CD4-positive, alpha-beta T cell (primary cell): ENCODE data around the gene PCNA. TPM values are rescaled to one million over a fixed set of nuclear protein-coding genes. Genes with fewer than 3 reads are reported as not detected.
"Not testable (repeated sequence)": the region's sequence is repeated elsewhere in the genome, so short reads cannot be mapped to it uniquely, and the experiment has no call there.

ENCODE experiments used
- ATAC-seq: fragments of 200-7000 bp; cut with Tn5 transposase; one replicate; pipeline ENCODE4 v1.10.0; 2022; ENCODE audit warnings: mild to moderate bottlenecking; ENCODE audit not compliant: poor library complexity
- CTCF ChIA-PET: fragments of 350-600 bp; sonication (Branson Sonifier 250); formaldehyde crosslinking; loops from one replicate; lab custom pipeline; 2021; ENCODE audit warnings: antibody characterized with exemption, inconsistent platforms; lab: Charles Lee
- POLR2A ChIA-PET: fragments of 350-600 bp; sonication (Branson Sonifier 250); formaldehyde crosslinking; loops from one replicate; lab custom pipeline; 2021; ENCODE audit warnings: antibody characterized with exemption, inconsistent platforms; lab: Charles Lee
- DNase-seq, 14 experiments: peaks; one replicate each; pipeline ENCODE4 v3.0.0-alpha.2; 2013 to 2020; ENCODE audit warnings: mixed read lengths in 2 of 14
- H3K27ac ChIP-seq, 2 donors: one replicate each; pipeline versions ENCODE4 v1.5.1 to v1.7.0; 2013; ENCODE audit warnings: low read length in 2 of 2, low read depth in 1 of 2, mild to moderate bottlenecking in 1 of 2
- H3K27me3 ChIP-seq, 2 experiments: 1 replicate in 1 of 2; 2 replicates in 1 of 2; pipeline versions ENCODE4 v1.6.1 to v1.7.0; 2013; ENCODE audit warnings: low read length in 2 of 2, control low read depth in 1 of 2, mild to moderate bottlenecking in 1 of 2, moderate library complexity in 1 of 2; ENCODE audit not compliant: insufficient read depth in 2 of 2, control insufficient read depth in 1 of 2
- H3K36me3 ChIP-seq: one replicate; pipeline ENCODE4 v1.6.1; 2013; ENCODE audit warnings: low read length, control low read depth; ENCODE audit not compliant: insufficient read depth
- H3K4me1 ChIP-seq: one replicate; pipeline ENCODE4 v1.6.1; 2013; ENCODE audit warnings: low read length, control low read depth; ENCODE audit not compliant: insufficient read depth
- H3K4me3 ChIP-seq: one replicate; pipeline ENCODE4 v1.5.1; 2013; ENCODE audit warnings: mild to moderate bottlenecking, low read length, moderate library complexity
- H3K9me3 ChIP-seq, 2 experiments: 1 replicate in 1 of 2; 2 replicates in 1 of 2; pipeline versions ENCODE4 v1.6.1 to v1.7.0; 2013; ENCODE audit warnings: low read length in 2 of 2, mild to moderate bottlenecking in 2 of 2, control low read depth in 1 of 2, moderate library complexity in 1 of 2; ENCODE audit not compliant: control insufficient read depth in 1 of 2, insufficient read depth in 1 of 2
- H3K27ac Mint-ChIP-seq: one replicate; pipeline ENCODE4 v1.8.0; 2020; ENCODE audit warnings: mixed read lengths
- H3K27me3 Mint-ChIP-seq: one replicate; pipeline ENCODE4 v1.8.0; 2021; ENCODE audit warnings: mixed read lengths
- H3K36me3 Mint-ChIP-seq: one replicate; pipeline ENCODE4 v1.8.0; 2021; ENCODE audit warnings: low read depth, mixed read lengths
- H3K4me1 Mint-ChIP-seq: one replicate; pipeline ENCODE4 v1.8.0; 2021; ENCODE audit warnings: low read depth, mixed read lengths
- H3K4me3 Mint-ChIP-seq: one replicate; pipeline ENCODE4 v1.8.0; 2020; ENCODE audit warnings: mild to moderate bottlenecking, mixed read lengths
- H3K9me3 Mint-ChIP-seq: one replicate; pipeline ENCODE4 v1.8.0; 2020; ENCODE audit warnings: mixed read lengths
- intact Hi-C, 2 experiments: fragments of 100-400 bp; cut with DNase I in 1 of 2; cut with micrococcal nuclease in 1 of 2; formaldehyde crosslinking; loops; one replicate each; pipeline versions ENCODE4 v1.15.1 to v1.9.0; 2023 to 2025; cut with DNase I, micrococcal nuclease
- total RNA-seq, 174 experiments: library from RNA in 2 of 174; stranded (reverse) in 2 of 174; gene quantifications; one replicate each; pipeline ENCODE4 v1.2.3 and lab custom pipeline; 2021 to 2026
- TF ChIP-seq, protein P1 (sequence below): fragments of 200-600 bp; IDR thresholded peaks from one replicate; pipeline ENCODE4 v1.8.0; 2022; ENCODE audit warnings: antibody characterized with exemption, mild to moderate bottlenecking

Gene PCNA
- total RNA-seq, 2 experiments from 2014 or later = 32.6 to 33.0 TPM

DNA sequence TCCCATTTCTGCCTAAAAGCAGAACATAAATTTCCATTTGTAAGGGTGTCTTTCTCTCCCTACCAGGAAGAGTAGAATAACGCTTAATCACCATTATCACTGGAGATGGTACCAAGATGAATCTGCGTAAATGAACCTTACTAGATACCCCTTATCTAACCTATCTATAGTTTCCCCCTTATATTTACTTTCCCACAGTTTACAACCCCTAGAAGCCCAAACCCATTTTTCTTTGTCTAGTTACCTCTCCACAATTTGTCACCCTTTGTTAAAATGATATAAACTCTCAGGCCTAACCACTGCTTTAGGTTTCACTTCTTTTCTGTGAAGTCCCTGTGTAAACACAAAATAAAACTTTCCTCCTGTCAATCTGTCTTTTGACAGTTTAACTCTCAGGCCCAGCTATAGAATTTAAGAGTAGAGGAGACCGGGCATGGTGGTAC lies 45.5 kb downstream of the PCNA start:
- H3K27ac ChIP-seq = no peak overlapping the region
- H3K9me3 ChIP-seq = no peaks in the 10 kb centered on the region
- peaks cover 18% of the 10 kb centered on the region for H3K4me1 Mint-ChIP-seq
- DNase-seq (no peak), ATAC-seq (no peak)
- H3K4me3 Mint-ChIP-seq = no peak overlapping the region
- POLR2A ChIA-PET = interaction anchor here (1.3 kb wide), 1 partner anchor 74 kb away, joined by 4 read pairs; no protein-coding TSS in a partner anchor
- H3K4me1 ChIP-seq = peaks cover 18% of the 10 kb centered on the region
- TF ChIP-seq, protein P1, sequence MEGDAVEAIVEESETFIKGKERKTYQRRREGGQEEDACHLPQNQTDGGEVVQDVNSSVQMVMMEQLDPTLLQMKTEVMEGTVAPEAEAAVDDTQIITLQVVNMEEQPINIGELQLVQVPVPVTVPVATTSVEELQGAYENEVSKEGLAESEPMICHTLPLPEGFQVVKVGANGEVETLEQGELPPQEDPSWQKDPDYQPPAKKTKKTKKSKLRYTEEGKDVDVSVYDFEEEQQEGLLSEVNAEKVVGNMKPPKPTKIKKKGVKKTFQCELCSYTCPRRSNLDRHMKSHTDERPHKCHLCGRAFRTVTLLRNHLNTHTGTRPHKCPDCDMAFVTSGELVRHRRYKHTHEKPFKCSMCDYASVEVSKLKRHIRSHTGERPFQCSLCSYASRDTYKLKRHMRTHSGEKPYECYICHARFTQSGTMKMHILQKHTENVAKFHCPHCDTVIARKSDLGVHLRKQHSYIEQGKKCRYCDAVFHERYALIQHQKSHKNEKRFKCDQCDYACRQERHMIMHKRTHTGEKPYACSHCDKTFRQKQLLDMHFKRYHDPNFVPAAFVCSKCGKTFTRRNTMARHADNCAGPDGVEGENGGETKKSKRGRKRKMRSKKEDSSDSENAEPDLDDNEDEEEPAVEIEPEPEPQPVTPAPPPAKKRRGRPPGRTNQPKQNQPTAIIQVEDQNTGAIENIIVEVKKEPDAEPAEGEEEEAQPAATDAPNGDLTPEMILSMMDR = no peak
- H3K36me3 Mint-ChIP-seq = no peaks in the 10 kb centered on the region
- H3K27me3 Mint-ChIP-seq = no peaks in the 10 kb centered on the region
- intact Hi-C loops = loop anchor here in 1 of 2 experiments (10.0 kb wide), 1 partner anchor 69 kb away; the partner anchor contains the start of gene SLC23A2
- CTCF ChIA-PET = interaction anchor here (0.7 to 1.4 kb wide), 2 partner anchors 17 to 31 kb away, joined by 3 to 5 read pairs; no protein-coding TSS in a partner anchor
- H3K27me3 ChIP-seq = no peaks in the 10 kb centered on the region
- no peaks in the 10 kb centered on the region for H3K36me3 ChIP-seq
- no peaks in the 10 kb centered on the region for H3K9me3 Mint-ChIP-seq
- H3K27ac Mint-ChIP-seq = peak overlapping the region; percentile 16
- no peak overlapping the region for H3K4me3 ChIP-seq

GRCh38 chr20:5073660-5074231 lies 46.0 kb downstream of the PCNA start:
- Mint-ChIP-seq H3K36me3 (no peaks in the 10 kb centered on the region), H3K4me1 (peaks cover 13% of the 10 kb centered on the region), H3K27ac (peak overlapping the region; percentile 16), H3K27me3 (no peaks in the 10 kb centered on the region), H3K9me3 (no peaks in the 10 kb centered on the region), H3K4me3 (no peak overlapping the region)
- no peak for ATAC-seq
- intact Hi-C loops = loop anchor here in 1 of 2 experiments (10.0 kb wide), 1 partner anchor 69 kb away; the partner anchor contains the start of gene SLC23A2
- H3K27me3 ChIP-seq = no peaks in the 10 kb centered on the region
- POLR2A ChIA-PET = interaction anchor here (1.3 kb wide), 1 partner anchor 74 kb away, joined by 4 read pairs; no protein-coding TSS in a partner anchor
- no peaks in the 10 kb centered on the region for H3K9me3 ChIP-seq
- H3K4me1 ChIP-seq = peaks cover 13% of the 10 kb centered on the region
- CTCF ChIA-PET = interaction anchor here (0.7 to 1.4 kb wide), 2 partner anchors 17 to 32 kb away, joined by 3 to 5 read pairs; no protein-coding TSS in a partner anchor
- DNase-seq = no peak
- TF ChIP-seq, protein P1 = no peak
- no peaks in the 10 kb centered on the region for H3K36me3 ChIP-seq
- no peak overlapping the region for H3K27ac ChIP-seq
- H3K4me3 ChIP-seq = no peak overlapping the region

DNA sequence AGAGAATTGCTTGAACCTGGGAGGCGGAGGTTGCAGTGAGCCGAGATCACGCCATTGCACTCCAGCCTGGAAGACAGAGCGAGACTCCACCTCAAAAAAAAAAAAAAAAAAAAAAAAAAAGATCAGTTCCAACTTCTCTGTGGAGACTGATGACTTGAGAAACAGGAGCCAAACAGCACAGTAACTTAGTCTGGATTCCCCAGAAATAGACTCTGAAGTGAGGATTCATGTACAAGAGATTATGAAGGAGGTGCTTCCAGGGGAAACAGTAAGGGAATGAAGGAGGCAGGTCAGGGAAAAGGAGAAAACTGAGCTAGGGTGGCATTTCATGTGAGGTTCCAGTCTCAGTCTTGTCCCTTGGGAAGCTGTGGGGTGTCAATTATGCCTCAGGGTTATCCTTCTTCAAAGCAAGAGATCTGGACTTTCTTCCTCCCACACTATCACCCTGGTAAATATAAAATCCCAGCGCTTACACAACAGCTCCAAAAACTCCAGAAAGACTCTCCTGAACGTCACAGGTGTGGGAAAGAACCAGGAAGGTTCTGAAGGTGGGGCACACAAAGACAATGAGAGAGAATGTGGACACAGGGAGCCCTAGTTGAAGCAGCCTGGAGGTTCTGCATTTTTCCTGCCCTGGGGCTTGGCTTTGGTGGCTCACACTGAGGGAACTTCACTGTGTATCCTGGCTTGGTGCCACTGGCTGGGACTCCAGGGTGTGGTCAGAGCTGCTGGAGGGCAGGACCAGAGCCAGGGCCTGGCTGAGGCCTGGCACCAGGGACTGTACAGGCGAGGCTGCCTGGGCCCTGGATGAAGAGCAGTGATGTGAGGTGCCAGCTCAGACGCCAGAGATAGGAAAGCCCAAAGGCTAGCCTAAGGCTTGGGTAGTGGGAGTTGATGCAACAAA lies 46.8 kb downstream of the PCNA start:
- intact Hi-C loops = loop anchor here in 1 of 2 experiments (10.0 kb wide), 1 partner anchor 68 kb away; the partner anchor contains the start of gene SLC23A2
- Mint-ChIP-seq H3K27ac (peak overlapping the region; percentile 16), H3K4me1 (peaks cover 6% of the 10 kb centered on the region), H3K4me3 (no peak overlapping the region), H3K9me3 (no peaks in the 10 kb centered on the region), H3K27me3 (no peaks in the 10 kb centered on the region), H3K36me3 (no peaks in the 10 kb centered on the region)
- DNase-seq = peak in 2 of 14 experiments; percentile 44 to 57
- ChIA-PET CTCF (no interaction called here), POLR2A (no interaction called here)
- ATAC-seq = no peak
- no peak overlapping the region for H3K27ac ChIP-seq
- H3K27me3 ChIP-seq = no peaks in the 10 kb centered on the region
- TF ChIP-seq, protein P1 = no peak
- no peak overlapping the region for H3K4me3 ChIP-seq
- peaks cover 5% of the 10 kb centered on the region for H3K4me1 ChIP-seq
- H3K9me3 ChIP-seq = no peaks in the 10 kb centered on the region
- no peaks in the 10 kb centered on the region for H3K36me3 ChIP-seq

- POLR2A ChIA-PET, H3K9me3 ChIP-seq, ATAC-seq, H3K27me3 ChIP-seq, H3K27me3 Mint-ChIP-seq, DNase-seq, H3K4me3 ChIP-seq, H3K4me3 Mint-ChIP-seq, H3K9me3 Mint-ChIP-seq, H3K36me3 ChIP-seq, H3K4me1 Mint-ChIP-seq, H3K36me3 Mint-ChIP-seq, H3K27ac ChIP-seq, H3K4me1 ChIP-seq, H3K27ac Mint-ChIP-seq: not testable (repeated sequence)
- intact Hi-C loops = loop anchor here in 1 of 2 experiments (10.0 kb wide), 1 partner anchor 67 kb away; the partner anchor contains the start of gene SLC23A2
- CTCF ChIA-PET = interaction anchor here (1.1 kb wide), 1 partner anchor 15 kb away, joined by 7 read pairs; no protein-coding TSS in a partner anchor
Measured at GRCh38 chr20:5071942-5072341, 47.8 kb downstream of the PCNA start.
